Measurements from ENCODE around the gene OOEP.

GRCh38 chr6:73394577-73395354, 25.1 kb upstream of the OOEP start, which contains the start of gene DDX43:
- TF ChIP-seq RAD21 (IDR thresholded peaks at IDR 0.05; ENCODE audit: low read depth) (no peak), EP300 (IDR thresholded peaks at IDR 0.05; ENCODE audit: borderline replicate concordance) (no peak)

Data from Ishikawa (cell line).